ENCODE data around the gene RERE.

Gene RERE

DNA sequence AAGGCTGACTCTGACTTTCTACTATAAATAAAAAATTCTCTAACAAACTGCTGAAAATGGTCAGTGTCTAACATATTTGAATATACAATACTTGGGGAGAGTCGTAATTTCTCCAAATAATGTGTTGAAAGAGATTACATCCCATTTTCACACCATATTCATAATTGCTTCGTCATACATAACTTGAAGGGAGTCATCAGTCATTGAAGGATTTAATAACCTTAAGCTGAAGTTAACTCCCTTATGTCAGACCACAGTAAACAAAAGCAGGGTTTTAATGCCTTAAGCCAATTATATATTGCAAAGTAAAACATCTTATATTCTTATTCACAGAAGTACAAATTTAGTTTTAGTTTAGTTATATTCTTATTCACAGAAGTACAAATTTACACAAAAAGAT, 129.9 kb downstream of the RERE start:
- Histone ChIP-seq H3K27ac (ENCODE audit: low read depth, low read length) (no peak overlapping the region), H3K79me2 (ENCODE audit: insufficient read depth, low read length) (no peaks in the 10 kb centered on the region), H3K9me2 (replicated peaks; ENCODE audit: insufficient read depth, low read length) (no peaks in the 10 kb centered on the region), H3K27me3 (ENCODE audit: low read length) (no peaks in the 10 kb centered on the region), H4K20me1 (ENCODE audit: low read depth, low read length) (peaks cover 6% of the 10 kb centered on the region), H3K36me3 (ENCODE audit: low read length) (no peaks in the 10 kb centered on the region), H3K9me3 (ENCODE audit: insufficient read depth, low read length) (no peaks in the 10 kb centered on the region), H3F3A (ENCODE audit: insufficient read depth) (no peaks in the 10 kb centered on the region), H2AFZ (ENCODE audit: low read depth, low read length, severe bottlenecking) (no peak overlapping the region), H3K9ac (ENCODE audit: low read length) (no peak overlapping the region), H3K4me3 (ENCODE audit: insufficient read depth, low read length, poor library complexity, severe bottlenecking) (no peak overlapping the region), H3K4me2 (ENCODE audit: low read depth, low read length, poor library complexity, severe bottlenecking) (no peak overlapping the region)
- TF ChIP-seq EZH2phosphoT487 (conservative IDR thresholded peaks at IDR 0.05; ENCODE audit: low read length): no peak
- TF ChIP-seq, protein P1, sequence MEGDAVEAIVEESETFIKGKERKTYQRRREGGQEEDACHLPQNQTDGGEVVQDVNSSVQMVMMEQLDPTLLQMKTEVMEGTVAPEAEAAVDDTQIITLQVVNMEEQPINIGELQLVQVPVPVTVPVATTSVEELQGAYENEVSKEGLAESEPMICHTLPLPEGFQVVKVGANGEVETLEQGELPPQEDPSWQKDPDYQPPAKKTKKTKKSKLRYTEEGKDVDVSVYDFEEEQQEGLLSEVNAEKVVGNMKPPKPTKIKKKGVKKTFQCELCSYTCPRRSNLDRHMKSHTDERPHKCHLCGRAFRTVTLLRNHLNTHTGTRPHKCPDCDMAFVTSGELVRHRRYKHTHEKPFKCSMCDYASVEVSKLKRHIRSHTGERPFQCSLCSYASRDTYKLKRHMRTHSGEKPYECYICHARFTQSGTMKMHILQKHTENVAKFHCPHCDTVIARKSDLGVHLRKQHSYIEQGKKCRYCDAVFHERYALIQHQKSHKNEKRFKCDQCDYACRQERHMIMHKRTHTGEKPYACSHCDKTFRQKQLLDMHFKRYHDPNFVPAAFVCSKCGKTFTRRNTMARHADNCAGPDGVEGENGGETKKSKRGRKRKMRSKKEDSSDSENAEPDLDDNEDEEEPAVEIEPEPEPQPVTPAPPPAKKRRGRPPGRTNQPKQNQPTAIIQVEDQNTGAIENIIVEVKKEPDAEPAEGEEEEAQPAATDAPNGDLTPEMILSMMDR (IDR thresholded peaks at IDR 0.05; ENCODE audit: insufficient read depth, low read length, poor library complexity, severe bottlenecking): no peak

DNA sequence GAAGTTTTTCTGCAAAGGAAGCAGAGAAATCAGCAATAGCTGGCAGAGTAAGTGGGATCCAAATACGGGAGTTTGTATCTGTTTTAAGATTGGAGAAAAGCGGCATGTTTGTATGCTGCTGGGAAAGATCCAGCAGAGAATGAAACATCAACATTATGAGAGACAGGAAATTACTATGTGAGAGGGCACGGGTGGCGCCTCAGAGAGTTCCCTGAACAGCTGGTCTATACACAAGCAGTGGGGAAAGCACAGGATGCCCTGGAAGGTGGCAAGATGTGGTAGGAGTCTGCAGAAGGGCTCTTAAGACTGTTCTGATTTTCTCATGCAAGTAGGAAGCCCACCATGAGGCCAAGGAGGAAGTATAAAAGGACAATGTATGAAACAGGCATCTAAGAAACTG, 130.4 kb downstream of the RERE start:
- no peaks in the 10 kb centered on the region for H3K79me2 ChIP-seq (ENCODE audit: insufficient read depth, low read length)
- H3F3A ChIP-seq (ENCODE audit: insufficient read depth): no peaks in the 10 kb centered on the region
- peaks cover 6% of the 10 kb centered on the region for H4K20me1 ChIP-seq (ENCODE audit: low read depth, low read length)
- no peaks in the 10 kb centered on the region for H3K27me3 ChIP-seq (ENCODE audit: low read length)
- H3K9ac ChIP-seq (ENCODE audit: low read length): no peak overlapping the region
- H3K4me3 ChIP-seq (ENCODE audit: insufficient read depth, low read length, poor library complexity, severe bottlenecking): no peak overlapping the region
- no peak overlapping the region for H2AFZ ChIP-seq (ENCODE audit: low read depth, low read length, severe bottlenecking)
- TF ChIP-seq, protein P1 (IDR thresholded peaks at IDR 0.05; ENCODE audit: insufficient read depth, low read length, poor library complexity, severe bottlenecking): no peak
- TF ChIP-seq EZH2phosphoT487 (conservative IDR thresholded peaks at IDR 0.05; ENCODE audit: low read length): no peak
- H3K36me3 ChIP-seq (ENCODE audit: low read length): no peaks in the 10 kb centered on the region
- H3K4me2 ChIP-seq (ENCODE audit: low read depth, low read length, poor library complexity, severe bottlenecking): no peak overlapping the region
- H3K27ac ChIP-seq (ENCODE audit: low read depth, low read length): no peak overlapping the region
- no peaks in the 10 kb centered on the region for H3K9me3 ChIP-seq (ENCODE audit: insufficient read depth, low read length)
- no peaks in the 10 kb centered on the region for H3K9me2 ChIP-seq (replicated peaks; ENCODE audit: insufficient read depth, low read length)

DNA sequence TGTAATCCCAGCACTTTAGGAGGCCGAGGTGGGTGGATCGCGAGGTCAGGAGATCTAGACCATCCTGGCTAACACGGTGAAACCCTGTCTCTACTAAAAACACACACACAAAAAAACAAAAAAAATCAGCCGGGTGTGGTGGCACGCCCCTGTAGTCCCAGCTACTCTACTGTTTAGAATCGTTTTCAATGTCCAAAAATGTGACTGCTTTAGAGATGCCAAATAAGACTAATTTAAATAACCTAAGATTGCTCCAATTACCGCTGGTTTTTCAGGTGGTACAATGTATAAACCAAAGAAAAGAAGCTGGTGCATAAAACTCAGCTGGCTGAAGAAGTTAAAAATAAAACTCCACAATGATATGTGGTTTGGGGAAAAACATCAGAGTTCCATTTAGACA, 132.0 kb downstream of the RERE start:
- Histone ChIP-seq H3K27ac (ENCODE audit: low read depth, low read length) (no peak overlapping the region), H3K27me3 (ENCODE audit: low read length) (no peaks in the 10 kb centered on the region), H2AFZ (ENCODE audit: low read depth, low read length, severe bottlenecking) (no peak overlapping the region), H3F3A (ENCODE audit: insufficient read depth) (no peaks in the 10 kb centered on the region), H4K20me1 (ENCODE audit: low read depth, low read length) (peaks cover 17% of the 10 kb centered on the region), H3K9me2 (replicated peaks; ENCODE audit: insufficient read depth, low read length) (no peaks in the 10 kb centered on the region), H3K4me2 (ENCODE audit: low read depth, low read length, poor library complexity, severe bottlenecking) (no peak overlapping the region), H3K9ac (ENCODE audit: low read length) (no peak overlapping the region), H3K4me3 (ENCODE audit: insufficient read depth, low read length, poor library complexity, severe bottlenecking) (no peak overlapping the region), H3K9me3 (ENCODE audit: insufficient read depth, low read length) (no peaks in the 10 kb centered on the region), H3K79me2 (ENCODE audit: insufficient read depth, low read length) (no peaks in the 10 kb centered on the region), H3K36me3 (ENCODE audit: low read length) (no peaks in the 10 kb centered on the region)
- TF ChIP-seq EZH2phosphoT487 (conservative IDR thresholded peaks at IDR 0.05; ENCODE audit: low read length): no peak
- TF ChIP-seq, protein P1 (IDR thresholded peaks at IDR 0.05; ENCODE audit: insufficient read depth, low read length, poor library complexity, severe bottlenecking): no peak

All from SU-DHL-6 (cell line).